ENCODE results near the gene KCTD13. TPM values are rescaled to one million over a fixed set of nuclear protein-coding genes. Genes with fewer than 3 reads are reported as not detected.

Gene KCTD13
- total RNA-seq, 1 donor from 2014 or later: 3.6 TPM

Other genes with a start within 250 kb of the KCTD13 start
- under 0.01 and 0.20 TPM in 2 replicates for gene QPRT, start 247.0 kb downstream of the KCTD13 start, total RNA-seq
- not detected in 2 replicates for gene C16orf54, start 180.2 kb downstream of the KCTD13 start, total RNA-seq
- not detected in 2 replicates for gene ZG16, start 148.0 kb downstream of the KCTD13 start, total RNA-seq
- gene KIF22, start 135.5 kb downstream of the KCTD13 start, total RNA-seq: 13.5 and 30.5 TPM in 2 replicates
- 109 and 125 TPM in 2 replicates for gene MAZ, start 119.7 kb downstream of the KCTD13 start, total RNA-seq
- under 0.01 and 0.22 TPM in 2 replicates for gene PRRT2, start 114.0 kb downstream of the KCTD13 start, total RNA-seq
- gene PAGR1, start 110.1 kb downstream of the KCTD13 start, total RNA-seq: 11.1 and 16.3 TPM in 2 replicates
- 122 and 182 TPM in 2 replicates for gene MVP, start 105.8 kb downstream of the KCTD13 start, total RNA-seq
- 50.1 and 86.3 TPM in 2 replicates for gene CDIPT, start 63.0 kb downstream of the KCTD13 start, total RNA-seq
- 0.44 and 0.99 TPM in 2 replicates for gene SEZ6L2, start 26.7 kb downstream of the KCTD13 start, total RNA-seq
- 0.20 and 0.22 TPM in 2 replicates for gene ASPHD1, start 25.7 kb downstream of the KCTD13 start, total RNA-seq
- gene TMEM219, start 35.9 kb upstream of the KCTD13 start, total RNA-seq: 61.2 and 72.2 TPM in 2 replicates
- gene TAOK2, start 47.6 kb upstream of the KCTD13 start, total RNA-seq: 61.2 and 86.1 TPM in 2 replicates
- gene HIRIP3, start 69.4 kb upstream of the KCTD13 start, total RNA-seq: 3.6 and 4.1 TPM in 2 replicates
- gene INO80E, start 70.0 kb upstream of the KCTD13 start, total RNA-seq: 14.4 and 15.7 TPM in 2 replicates
- under 0.01 and 0.20 TPM in 2 replicates for gene DOC2A, start 84.8 kb upstream of the KCTD13 start, total RNA-seq
- not detected in 2 replicates for gene C16orf92, start 97.0 kb upstream of the KCTD13 start, total RNA-seq
- not detected in 2 replicates for gene TLCD3B, start 105.0 kb upstream of the KCTD13 start, total RNA-seq
- 319 and 337 TPM in 2 replicates for gene ALDOA, start 139.5 kb upstream of the KCTD13 start, total RNA-seq
- gene PPP4C, start 149.8 kb upstream of the KCTD13 start, total RNA-seq: 174 and 199 TPM in 2 replicates
- under 0.01 TPM in 2 replicates for gene TBX6, start 165.7 kb upstream of the KCTD13 start, total RNA-seq
- gene YPEL3, start 170.0 kb upstream of the KCTD13 start, total RNA-seq: 14.4 and 29.4 TPM in 2 replicates
- 0.22 and 1.4 TPM in 2 replicates for gene GDPD3, start 187.3 kb upstream of the KCTD13 start, total RNA-seq
- 30.1 and 49.0 TPM in 2 replicates for gene MAPK3, start 197.0 kb upstream of the KCTD13 start, total RNA-seq